ENCODE measurements around the gene DACT1. TPM values are rescaled to one million over a fixed set of nuclear protein-coding genes. Genes with fewer than 3 reads are reported as not detected.
A peak's percentile ranks its signal among the peaks of the same experiment; 100 is the strongest.

Gene DACT1
- total RNA-seq, 1 donor from 2014 or later, result 3.4 TPM

- no peak for DNase-seq (ENCODE audit: low read depth)
- TF ChIP-seq, protein P1, sequence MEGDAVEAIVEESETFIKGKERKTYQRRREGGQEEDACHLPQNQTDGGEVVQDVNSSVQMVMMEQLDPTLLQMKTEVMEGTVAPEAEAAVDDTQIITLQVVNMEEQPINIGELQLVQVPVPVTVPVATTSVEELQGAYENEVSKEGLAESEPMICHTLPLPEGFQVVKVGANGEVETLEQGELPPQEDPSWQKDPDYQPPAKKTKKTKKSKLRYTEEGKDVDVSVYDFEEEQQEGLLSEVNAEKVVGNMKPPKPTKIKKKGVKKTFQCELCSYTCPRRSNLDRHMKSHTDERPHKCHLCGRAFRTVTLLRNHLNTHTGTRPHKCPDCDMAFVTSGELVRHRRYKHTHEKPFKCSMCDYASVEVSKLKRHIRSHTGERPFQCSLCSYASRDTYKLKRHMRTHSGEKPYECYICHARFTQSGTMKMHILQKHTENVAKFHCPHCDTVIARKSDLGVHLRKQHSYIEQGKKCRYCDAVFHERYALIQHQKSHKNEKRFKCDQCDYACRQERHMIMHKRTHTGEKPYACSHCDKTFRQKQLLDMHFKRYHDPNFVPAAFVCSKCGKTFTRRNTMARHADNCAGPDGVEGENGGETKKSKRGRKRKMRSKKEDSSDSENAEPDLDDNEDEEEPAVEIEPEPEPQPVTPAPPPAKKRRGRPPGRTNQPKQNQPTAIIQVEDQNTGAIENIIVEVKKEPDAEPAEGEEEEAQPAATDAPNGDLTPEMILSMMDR (conservative IDR thresholded peaks at IDR 0.05; ENCODE audit: low read depth, low read length), result no peak
- no peak overlapping the region for H3K4me3 ChIP-seq (ENCODE audit: low read depth, low read length)
Observed at GRCh38 chr14:58599707-58600106, 38.1 kb upstream of the DACT1 start.

DNA sequence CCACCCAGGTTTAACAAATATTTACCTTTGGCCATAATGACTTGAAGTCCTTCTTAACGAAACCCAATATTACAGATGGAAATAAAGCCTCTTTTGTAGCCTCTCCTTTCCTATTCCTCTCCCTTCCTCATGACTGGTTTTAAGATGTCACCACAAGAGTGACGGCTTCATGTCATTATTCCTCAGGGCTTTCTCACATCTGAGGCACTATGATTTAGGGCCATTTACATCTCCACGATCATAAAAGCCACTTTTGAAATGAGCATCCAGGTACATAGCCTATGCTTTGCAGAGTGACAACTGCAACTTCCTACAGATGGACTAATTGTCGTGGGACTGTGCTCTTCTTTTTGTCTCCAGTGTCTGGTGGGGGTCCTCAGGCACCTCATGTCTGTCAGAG, 32.3 kb upstream of the DACT1 start:
- H3K4me3 ChIP-seq (ENCODE audit: low read depth, low read length), result no peak overlapping the region
- TF ChIP-seq, protein P1 (conservative IDR thresholded peaks at IDR 0.05; ENCODE audit: low read depth, low read length), result no peak
- no peak for DNase-seq (ENCODE audit: low read depth)

GRCh38 chr14:58607131-58607951, 30.4 kb upstream of the DACT1 start:
- TF ChIP-seq, protein P1 (conservative IDR thresholded peaks at IDR 0.05; ENCODE audit: low read depth, low read length), result no peak
- DNase-seq (ENCODE audit: low read depth), result no peak

DNA sequence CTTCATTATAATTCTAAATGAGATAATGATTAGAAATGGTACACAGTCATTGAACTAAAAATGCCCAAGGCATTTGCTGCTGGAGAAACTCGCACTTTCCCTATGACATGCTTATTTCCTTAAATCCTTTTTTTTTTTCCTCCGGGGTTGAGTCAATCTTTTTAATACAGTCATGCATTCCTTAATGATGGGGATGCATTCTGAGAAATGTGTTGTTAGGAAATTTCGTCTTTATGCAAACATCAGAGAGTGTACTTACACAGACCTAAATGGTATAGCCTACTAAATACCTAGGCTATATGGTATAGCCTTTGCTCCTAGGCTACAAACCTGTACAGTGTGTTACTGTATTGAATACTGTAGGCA, 29.8 kb upstream of the DACT1 start:
- TF ChIP-seq, protein P1 (conservative IDR thresholded peaks at IDR 0.05; ENCODE audit: low read depth, low read length), result no peak
- no peak overlapping the region for H3K4me3 ChIP-seq (ENCODE audit: low read depth, low read length)
- DNase-seq (ENCODE audit: low read depth), result peak; percentile 23

More at GRCh38 chr14:58607131-58607951, 30.4 kb upstream of the DACT1 start:
- H3K4me3 ChIP-seq (ENCODE audit: low read depth, low read length), result no peak overlapping the region

DNA sequence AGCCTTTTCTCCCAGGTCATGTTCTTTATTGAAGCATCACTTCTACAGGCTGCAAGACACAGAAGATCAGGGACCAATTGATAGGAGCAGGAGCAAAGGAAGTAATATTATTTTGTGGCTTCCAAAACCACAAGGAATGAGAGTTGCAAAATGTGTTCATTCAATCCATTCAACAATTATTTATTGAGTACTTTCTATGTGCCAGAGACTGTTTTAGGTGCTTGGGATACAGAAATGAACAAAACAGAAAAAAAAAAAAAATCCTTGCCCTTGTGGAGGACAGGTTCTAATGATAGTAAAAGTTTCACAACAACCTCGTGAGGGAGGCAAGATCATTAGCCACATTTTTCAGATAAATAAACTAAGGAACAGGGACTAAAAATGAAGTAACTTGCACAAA, 20.1 kb upstream of the DACT1 start:
- DNase-seq (ENCODE audit: low read depth), result no peak
- TF ChIP-seq, protein P1 (conservative IDR thresholded peaks at IDR 0.05; ENCODE audit: low read depth, low read length), result no peak
- no peak overlapping the region for H3K4me3 ChIP-seq (ENCODE audit: low read depth, low read length)

DNA sequence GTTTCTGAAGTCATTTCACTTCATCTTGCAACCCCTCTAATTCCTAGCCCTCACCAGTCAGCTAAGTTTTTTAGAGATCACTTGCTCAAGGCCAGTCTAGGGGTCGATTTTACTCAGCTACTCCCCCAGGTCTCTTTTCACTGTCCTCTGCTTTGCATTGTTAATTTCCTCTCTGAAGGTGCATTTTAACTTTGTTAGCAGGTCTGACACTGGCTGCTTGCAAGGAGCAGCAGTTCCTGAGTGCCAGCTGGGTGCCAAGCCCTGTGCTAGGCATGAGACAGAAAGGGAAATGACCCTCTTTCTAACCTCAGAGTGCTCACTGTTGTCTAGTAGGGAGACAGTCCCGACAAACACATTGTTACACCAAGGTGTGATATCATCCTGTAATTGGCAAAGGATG, 17.8 kb upstream of the DACT1 start:
- H3K4me3 ChIP-seq (ENCODE audit: low read depth, low read length), result no peak overlapping the region
- TF ChIP-seq, protein P1 (conservative IDR thresholded peaks at IDR 0.05; ENCODE audit: low read depth, low read length), result no peak

GRCh38 chr14:58625438-58625837, 12.3 kb upstream of the DACT1 start:
- no peak for DNase-seq (ENCODE audit: low read depth)
- no peak overlapping the region for H3K4me3 ChIP-seq (ENCODE audit: low read depth, low read length)
- TF ChIP-seq, protein P1 (conservative IDR thresholded peaks at IDR 0.05; ENCODE audit: low read depth, low read length), result no peak

More for the DNA sequence above, 17.8 kb upstream of the DACT1 start:
- DNase-seq (ENCODE audit: low read depth), result no peak

All from epithelial cell of proximal tubule (primary cell).